GM13976 (cell line): Measurements from ENCODE around the gene SPOCK1.

ENCODE experiments used
- DNase-seq: peaks from one replicate; pipeline ENCODE4 v3.0.0; 2012; ENCODE audit warnings: low spot score
- in situ Hi-C: fragments of 300-500 bp; cut with MboI; formaldehyde crosslinking; loops from one replicate; pipeline ENCODE4 v1.12.0; 2022; ENCODE audit warnings: low sequenced_read_pairs, mixed read lengths, inconsistent platforms; ENCODE audit not compliant: unreplicated experiment
- TF ChIP-seq, protein P1 (sequence below): IDR thresholded peaks from 2 replicates; pipeline ENCODE4 v1.5.1; 2012; ENCODE audit warnings: borderline replicate concordance, mild to moderate bottlenecking; ENCODE audit not compliant: insufficient read depth; ENCODE audit errors: extremely low read depth, missing control alignments, control extremely low read depth

Gene SPOCK1

DNA sequence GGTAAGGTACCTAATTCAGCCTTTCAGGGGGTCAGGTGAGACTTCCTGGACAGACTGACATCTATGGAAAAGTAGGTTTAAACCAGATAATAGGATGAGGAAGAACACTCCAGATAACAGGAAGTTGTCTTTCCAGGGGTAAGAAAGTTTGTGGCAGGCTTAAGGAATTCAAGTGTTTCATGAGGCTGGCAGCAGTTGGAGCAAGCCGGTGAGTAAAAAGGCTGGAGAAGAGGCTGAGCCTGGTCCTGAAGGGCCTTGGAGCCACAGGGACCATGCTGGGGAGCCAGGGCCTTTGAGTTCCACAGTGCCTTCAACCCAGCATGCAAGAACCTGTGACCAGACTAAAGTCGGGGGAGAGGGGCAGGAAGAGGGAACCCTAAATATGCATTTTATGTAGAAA lies 353.4 kb downstream of the SPOCK1 start:
- in situ Hi-C loops: no loop called here
- no peak for DNase-seq
- TF ChIP-seq, protein P1, sequence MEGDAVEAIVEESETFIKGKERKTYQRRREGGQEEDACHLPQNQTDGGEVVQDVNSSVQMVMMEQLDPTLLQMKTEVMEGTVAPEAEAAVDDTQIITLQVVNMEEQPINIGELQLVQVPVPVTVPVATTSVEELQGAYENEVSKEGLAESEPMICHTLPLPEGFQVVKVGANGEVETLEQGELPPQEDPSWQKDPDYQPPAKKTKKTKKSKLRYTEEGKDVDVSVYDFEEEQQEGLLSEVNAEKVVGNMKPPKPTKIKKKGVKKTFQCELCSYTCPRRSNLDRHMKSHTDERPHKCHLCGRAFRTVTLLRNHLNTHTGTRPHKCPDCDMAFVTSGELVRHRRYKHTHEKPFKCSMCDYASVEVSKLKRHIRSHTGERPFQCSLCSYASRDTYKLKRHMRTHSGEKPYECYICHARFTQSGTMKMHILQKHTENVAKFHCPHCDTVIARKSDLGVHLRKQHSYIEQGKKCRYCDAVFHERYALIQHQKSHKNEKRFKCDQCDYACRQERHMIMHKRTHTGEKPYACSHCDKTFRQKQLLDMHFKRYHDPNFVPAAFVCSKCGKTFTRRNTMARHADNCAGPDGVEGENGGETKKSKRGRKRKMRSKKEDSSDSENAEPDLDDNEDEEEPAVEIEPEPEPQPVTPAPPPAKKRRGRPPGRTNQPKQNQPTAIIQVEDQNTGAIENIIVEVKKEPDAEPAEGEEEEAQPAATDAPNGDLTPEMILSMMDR: no peak

DNA sequence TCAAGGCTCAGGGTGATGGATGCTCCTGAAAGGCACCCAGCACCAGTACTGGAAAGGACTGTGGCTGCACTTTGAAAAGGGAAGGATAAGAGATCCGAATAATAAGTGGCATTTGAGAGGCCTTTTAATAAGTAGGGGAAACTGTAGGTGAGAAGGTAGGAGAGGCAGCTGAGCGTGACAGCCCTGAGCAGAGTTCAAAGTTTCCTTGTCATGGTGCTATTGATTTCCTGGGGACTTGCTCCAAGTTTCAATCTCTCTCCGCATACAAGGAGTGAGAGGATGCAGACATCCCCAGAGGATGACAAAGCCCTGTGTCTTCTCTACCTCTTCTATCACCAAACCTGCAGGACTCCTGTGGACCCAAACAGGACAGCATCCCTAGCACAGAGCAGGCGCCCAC lies 354.5 kb downstream of the SPOCK1 start:
- in situ Hi-C loops: no loop called here
- TF ChIP-seq, protein P1: no peak
- DNase-seq: no peak

GRCh38 chr5:137142764-137143605 lies 356.1 kb downstream of the SPOCK1 start:
- no peak for DNase-seq
- in situ Hi-C loops: no loop called here
- TF ChIP-seq, protein P1: no peak

DNA sequence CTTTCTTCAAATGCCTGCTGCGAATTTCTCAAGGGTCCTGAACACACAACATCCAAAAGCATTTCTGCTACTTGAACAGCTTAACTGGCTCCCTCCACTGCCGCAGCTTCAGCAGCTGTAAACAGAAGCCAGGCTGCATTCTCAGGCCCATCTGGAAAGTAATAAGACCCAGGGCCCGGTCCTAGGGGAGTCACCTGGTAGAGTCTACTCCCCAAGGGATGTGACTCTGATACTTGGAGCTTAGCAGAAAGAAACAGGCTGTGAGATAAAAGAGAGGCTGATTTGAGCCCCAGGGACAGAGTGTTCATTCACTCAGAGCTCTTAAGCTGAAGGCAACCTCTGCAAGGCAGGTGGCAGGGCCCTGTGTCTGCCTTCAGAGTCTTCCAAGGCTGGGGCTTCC lies 356.8 kb downstream of the SPOCK1 start:
- in situ Hi-C loops: no loop called here

DNA sequence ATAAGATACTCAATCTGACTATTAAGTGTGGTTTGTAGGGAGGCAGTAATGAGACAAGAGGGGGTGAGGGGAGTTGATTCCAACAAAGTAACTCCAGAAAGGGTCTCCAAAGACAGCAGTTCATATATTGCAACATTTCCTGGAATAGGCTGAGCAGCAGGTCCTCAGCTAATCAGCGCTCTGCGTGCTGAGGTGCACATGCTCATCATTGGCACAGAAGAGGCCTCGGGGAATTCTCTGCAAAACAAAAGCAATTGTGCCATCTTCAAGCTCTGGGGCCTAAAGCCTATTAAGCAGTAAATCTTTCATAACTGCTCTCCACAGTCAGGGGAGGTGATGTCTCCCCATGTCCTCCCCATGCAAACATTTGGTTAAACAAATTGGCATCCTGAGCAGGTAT lies 357.3 kb downstream of the SPOCK1 start:
- in situ Hi-C loops: no loop called here
- TF ChIP-seq, protein P1: no peak
- DNase-seq: no peak

More for the DNA sequence above, 356.8 kb downstream of the SPOCK1 start:
- no peak for DNase-seq
- TF ChIP-seq, protein P1: no peak

DNA sequence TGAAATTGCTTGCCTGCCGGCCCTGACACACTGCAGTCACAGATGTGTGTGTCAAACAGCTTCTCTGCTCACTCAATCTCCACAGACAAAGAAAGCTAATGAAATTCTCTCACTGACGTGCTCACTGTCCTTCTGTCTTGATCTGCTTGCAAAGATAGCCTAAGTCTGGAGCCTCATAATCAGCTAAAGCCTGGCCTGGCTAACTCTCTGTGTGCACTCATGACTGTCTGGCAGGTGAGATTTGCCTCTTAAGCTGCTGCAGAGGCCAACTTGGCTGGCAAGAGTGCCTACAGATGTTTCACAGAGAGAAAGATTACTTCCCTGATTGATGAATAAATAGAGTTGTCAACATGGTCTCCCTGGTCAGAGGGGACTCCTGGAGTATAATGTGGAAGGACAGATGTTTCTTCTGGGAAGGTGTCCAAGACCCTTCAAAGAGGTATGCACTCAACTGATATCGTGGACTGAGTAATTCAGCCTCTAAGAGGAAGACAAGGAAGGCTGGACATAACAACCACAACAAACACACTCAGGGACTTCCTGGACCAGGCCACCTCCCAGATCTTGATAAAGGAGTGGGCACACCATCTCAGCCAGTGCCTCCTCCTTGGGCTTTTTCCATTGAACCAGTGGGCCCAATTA lies 362.0 kb downstream of the SPOCK1 start:
- TF ChIP-seq, protein P1: no peak

More for the DNA sequence above, 362.0 kb downstream of the SPOCK1 start:
- in situ Hi-C loops: no loop called here
- DNase-seq: no peak
